Stomach smooth muscle (tissue), 2 donors: ENCODE data around the gene GPX3.

Experiments
- H3K27ac ChIP-seq: one replicate; pipeline ENCODE4 v1.7.0; 2013; ENCODE audit warnings: mild to moderate bottlenecking, low read length, inconsistent platforms
- H3K27me3 ChIP-seq, 2 donors: one replicate each; pipeline ENCODE4 v1.7.0; 2013; ENCODE audit warnings: low read length in 2 of 2; ENCODE audit not compliant: insufficient read depth in 2 of 2, control insufficient read depth in 1 of 2
- H3K36me3 ChIP-seq, 2 donors: one replicate each; pipeline ENCODE4 v1.7.0; 2013; ENCODE audit warnings: low read length in 2 of 2; ENCODE audit not compliant: control insufficient read depth in 2 of 2, insufficient read depth in 2 of 2
- H3K4me1 ChIP-seq: one replicate; pipeline ENCODE4 v1.7.0; 2013; ENCODE audit warnings: low read length; ENCODE audit not compliant: control insufficient read depth, insufficient read depth
- H3K4me3 ChIP-seq, 2 donors: one replicate each; pipeline ENCODE4 v1.7.0; 2013; ENCODE audit warnings: low read length in 2 of 2
- H3K9ac ChIP-seq, 2 donors: one replicate each; pipeline ENCODE4 v1.7.0; 2013; ENCODE audit warnings: low read length in 2 of 2, mild to moderate bottlenecking in 1 of 2
- H3K9me3 ChIP-seq, 2 donors: one replicate each; pipeline ENCODE4 v1.7.0; 2013; ENCODE audit warnings: low read length in 2 of 2; ENCODE audit not compliant: control insufficient read depth in 2 of 2
- donor health status: healthy.
- donor health status: Pancreatic carcinoma.

Gene GPX3

DNA sequence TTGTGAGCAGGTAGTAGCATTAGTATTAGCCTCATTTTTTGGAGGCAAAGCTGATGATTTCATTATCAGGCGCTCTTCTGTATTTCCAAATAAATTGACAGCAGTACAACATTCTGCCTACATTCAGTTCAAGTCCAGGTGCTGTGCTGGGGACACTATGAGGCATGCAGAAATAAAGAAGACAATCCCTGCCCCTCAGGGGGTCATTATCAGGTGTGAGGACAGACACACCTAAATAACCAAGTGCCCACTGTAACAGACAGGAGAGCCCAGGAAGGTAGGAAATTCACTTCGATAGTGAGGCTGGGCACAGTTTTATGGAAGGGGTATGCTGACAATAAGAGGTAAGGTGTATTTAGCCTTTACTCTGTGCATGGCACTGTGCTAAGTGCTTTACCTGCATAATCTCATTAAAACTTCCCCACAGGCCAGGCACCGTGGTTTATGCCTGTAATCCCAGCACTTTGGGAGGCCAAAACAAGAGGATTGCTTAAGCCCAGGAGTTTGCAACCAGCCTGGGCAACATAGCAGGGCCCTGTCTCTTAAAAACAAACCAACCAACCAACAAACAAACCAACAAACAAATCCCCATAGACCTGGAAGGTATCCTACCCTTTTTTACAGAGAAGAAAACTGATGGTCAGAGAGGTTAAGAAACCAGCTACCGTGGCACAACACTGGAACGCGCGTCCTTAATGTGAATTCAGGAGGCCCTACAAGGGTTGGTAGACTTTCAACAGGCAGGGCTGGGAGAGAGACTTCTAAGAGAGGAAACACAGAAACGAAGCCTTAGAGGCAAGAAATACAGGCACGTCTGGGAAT lies 17.5 kb upstream of the GPX3 start:
- H3K9ac ChIP-seq, result no peak overlapping the region
- H3K36me3 ChIP-seq, result no peaks in the 10 kb centered on the region
- no peak overlapping the region for H3K4me3 ChIP-seq
- H3K4me1 ChIP-seq, result peaks cover 35% of the 10 kb centered on the region
- no peaks in the 10 kb centered on the region for H3K9me3 ChIP-seq
- H3K27ac ChIP-seq, result no peak overlapping the region
- no peaks in the 10 kb centered on the region for H3K27me3 ChIP-seq

DNA sequence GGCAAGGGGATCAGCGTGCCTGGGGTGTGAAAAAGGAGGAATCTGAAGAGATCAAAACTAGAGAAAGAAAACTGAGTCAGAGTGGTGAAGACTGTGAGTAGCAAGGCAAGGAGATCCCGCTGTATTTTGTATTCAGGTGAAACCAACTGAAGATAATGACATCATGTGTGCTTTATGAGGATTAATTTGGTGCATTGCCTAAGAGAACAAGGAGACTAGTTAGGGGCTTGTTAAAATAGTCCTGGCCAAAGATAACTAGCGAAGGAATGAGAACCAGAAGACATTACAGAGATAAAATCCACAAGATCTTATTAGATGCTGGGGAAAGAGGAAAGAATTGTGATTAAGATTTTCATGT lies 16.9 kb upstream of the GPX3 start:
- Histone ChIP-seq H3K4me1 (peaks cover 38% of the 10 kb centered on the region), H3K27me3 (no peaks in the 10 kb centered on the region), H3K9me3 (no peaks in the 10 kb centered on the region)

GRCh38 chr5:151004499-151004898 lies 15.9 kb upstream of the GPX3 start:
- Histone ChIP-seq H3K9me3 (no peaks in the 10 kb centered on the region), H3K4me3 (no peak overlapping the region), H3K27me3 (no peaks in the 10 kb centered on the region), H3K9ac (no peak overlapping the region), H3K4me1 (peaks cover 36% of the 10 kb centered on the region), H3K36me3 (no peaks in the 10 kb centered on the region), H3K27ac (no peak overlapping the region)

More for the DNA sequence above, 16.9 kb upstream of the GPX3 start:
- no peak overlapping the region for H3K4me3 ChIP-seq
- H3K27ac ChIP-seq, result no peak overlapping the region
- H3K9ac ChIP-seq, result no peak overlapping the region
- H3K36me3 ChIP-seq, result no peaks in the 10 kb centered on the region

GRCh38 chr5:151005187-151005949 lies 15.0 kb upstream of the GPX3 start:
- Histone ChIP-seq H3K9ac (peak overlapping the region in 1 of 2 donors; percentile 42), H3K4me1 (peaks cover 29% of the 10 kb centered on the region)

GRCh38 chr5:151005950-151006576 lies 14.3 kb upstream of the GPX3 start:
- peak overlapping the region; percentile 85 for H3K27ac ChIP-seq
- H3K4me3 ChIP-seq, result peak overlapping the region; percentile 16 to 30
- H3K4me1 ChIP-seq, result peaks cover 29% of the 10 kb centered on the region
- H3K9ac ChIP-seq, result peak overlapping the region in 1 of 2 donors; percentile 42
- H3K27me3 ChIP-seq, result no peaks in the 10 kb centered on the region
- H3K36me3 ChIP-seq, result no peaks in the 10 kb centered on the region
- H3K9me3 ChIP-seq, result no peaks in the 10 kb centered on the region

More at GRCh38 chr5:151005187-151005949, 15.0 kb upstream of the GPX3 start:
- H3K9me3 ChIP-seq, result no peaks in the 10 kb centered on the region
- H3K4me3 ChIP-seq, result peak overlapping the region in 1 of 2 donors; percentile 30
- H3K27ac ChIP-seq, result peak overlapping the region; percentile 85
- no peaks in the 10 kb centered on the region for H3K27me3 ChIP-seq
- no peaks in the 10 kb centered on the region for H3K36me3 ChIP-seq

DNA sequence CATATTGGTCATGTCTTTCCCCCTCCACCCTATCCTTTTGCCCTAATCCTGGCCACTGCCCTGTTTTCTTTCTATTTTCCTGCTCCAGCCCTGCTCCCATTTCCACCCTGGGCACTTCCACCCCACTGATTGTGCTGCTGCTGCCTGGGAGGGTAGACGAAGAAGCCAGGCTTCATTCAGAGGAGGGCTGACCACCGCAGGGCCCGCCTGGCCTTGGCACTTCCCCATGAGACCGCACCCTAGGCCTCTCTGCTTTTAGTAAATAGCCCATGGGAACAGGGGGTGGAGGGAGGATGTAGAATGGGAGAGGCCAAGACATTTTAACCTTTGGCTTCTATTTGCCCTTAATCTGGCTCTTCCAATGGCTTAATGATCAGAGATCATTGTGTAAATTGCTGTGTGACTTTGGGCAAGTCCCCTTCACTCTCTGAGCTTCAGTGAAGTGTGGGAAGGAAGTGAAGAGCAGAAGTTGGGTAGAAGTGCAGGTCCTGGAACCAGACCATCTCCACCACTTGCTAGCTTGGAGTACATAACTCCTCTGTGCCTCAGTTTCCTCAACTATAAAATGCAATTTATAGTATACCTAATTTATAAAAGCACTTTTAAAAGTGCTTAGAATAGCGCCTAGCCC lies 13.6 kb upstream of the GPX3 start:
- H3K27ac ChIP-seq, result peak overlapping the region; percentile 85
- no peaks in the 10 kb centered on the region for H3K36me3 ChIP-seq
- no peaks in the 10 kb centered on the region for H3K9me3 ChIP-seq
- H3K9ac ChIP-seq, result peak overlapping the region in 1 of 2 donors; percentile 42
- peaks cover 29% of the 10 kb centered on the region for H3K4me1 ChIP-seq
- H3K27me3 ChIP-seq, result no peaks in the 10 kb centered on the region
- H3K4me3 ChIP-seq, result peak overlapping the region; percentile 16 to 30

DNA sequence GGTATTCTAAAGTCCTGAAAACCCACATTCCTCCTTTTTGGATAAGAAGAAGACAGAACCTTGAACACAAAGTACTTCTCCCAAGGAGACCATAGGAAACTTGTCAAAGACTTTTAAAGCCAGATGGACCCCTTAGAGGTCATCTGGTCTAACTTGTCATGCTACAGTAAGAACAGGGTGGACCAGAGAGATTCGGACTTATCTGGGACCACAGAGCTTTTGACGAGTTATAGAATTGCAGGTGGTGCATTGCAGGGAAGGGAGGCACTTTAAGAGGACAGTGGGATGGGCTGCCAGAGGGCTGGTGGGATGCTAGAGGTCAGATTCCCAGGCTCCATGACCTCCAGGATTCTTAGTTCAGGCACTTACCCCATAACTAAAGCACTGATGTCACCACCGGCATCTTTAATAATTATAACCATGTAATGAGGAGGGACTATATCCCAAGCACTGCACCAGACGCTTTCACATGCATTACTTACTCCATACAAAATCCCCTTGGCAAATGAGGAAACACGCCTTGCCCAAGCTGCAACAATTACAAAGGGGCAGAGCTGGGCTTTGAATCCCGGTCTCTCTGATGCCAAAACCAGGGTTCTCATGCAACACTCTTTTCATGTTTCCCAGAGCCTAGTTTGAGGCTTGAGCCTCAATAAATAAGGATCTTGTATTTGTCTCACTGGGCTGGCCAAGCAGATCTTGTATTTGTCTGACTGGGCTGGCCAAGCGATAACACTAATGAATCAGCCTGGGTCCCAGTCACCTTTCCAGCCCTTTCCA lies 12.8 kb upstream of the GPX3 start:
- no peaks in the 10 kb centered on the region for H3K9me3 ChIP-seq
- no peak overlapping the region for H3K4me3 ChIP-seq
- peaks cover 29% of the 10 kb centered on the region for H3K4me1 ChIP-seq
- peak overlapping the region in 1 of 2 donors; percentile 29 for H3K9ac ChIP-seq
- H3K27me3 ChIP-seq, result no peaks in the 10 kb centered on the region
- H3K36me3 ChIP-seq, result no peaks in the 10 kb centered on the region
- H3K27ac ChIP-seq, result peak overlapping the region; percentile 85

DNA sequence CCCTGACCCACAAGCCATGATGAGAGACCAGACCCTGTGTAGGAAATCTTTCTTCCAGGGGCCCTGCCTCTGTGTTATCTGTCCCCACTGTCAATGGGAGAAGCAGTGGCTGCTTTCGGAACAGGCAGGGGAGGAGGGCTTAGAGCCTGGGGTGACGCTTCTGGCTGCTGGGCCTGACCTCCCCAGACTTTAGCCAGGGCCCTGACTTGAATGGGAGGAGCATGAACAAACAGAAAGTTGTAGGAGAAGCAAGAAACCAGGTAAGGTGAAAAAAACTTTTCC lies 12.2 kb upstream of the GPX3 start:
- Histone ChIP-seq H3K9ac (peak overlapping the region in 1 of 2 donors; percentile 29), H3K4me3 (no peak overlapping the region), H3K27me3 (no peaks in the 10 kb centered on the region), H3K9me3 (no peaks in the 10 kb centered on the region), H3K27ac (no peak overlapping the region), H3K4me1 (peaks cover 29% of the 10 kb centered on the region), H3K36me3 (no peaks in the 10 kb centered on the region)

DNA sequence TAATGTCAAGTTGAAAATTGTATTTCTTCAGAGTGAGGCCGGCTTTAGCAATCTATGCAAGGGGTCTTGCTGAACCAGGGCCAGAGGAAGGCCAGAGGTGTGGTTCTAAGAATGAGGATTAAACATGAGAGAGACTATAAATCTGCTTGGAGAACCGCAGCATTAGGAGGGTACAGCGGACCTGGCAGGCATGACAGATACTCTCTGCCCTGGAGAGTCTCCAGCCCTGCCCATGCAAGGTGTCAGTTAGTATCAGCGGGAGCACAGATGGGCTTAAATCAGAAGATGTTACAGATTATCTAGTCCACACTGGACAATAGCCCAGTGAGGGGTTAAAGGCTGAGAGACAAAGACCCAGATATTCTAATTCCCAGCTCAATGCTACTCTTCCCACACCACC lies 11.5 kb upstream of the GPX3 start:
- peaks cover 29% of the 10 kb centered on the region for H3K4me1 ChIP-seq

GRCh38 chr5:151012862-151013261 lies 7.5 kb upstream of the GPX3 start:
- no peak overlapping the region for H3K27ac ChIP-seq
- no peaks in the 10 kb centered on the region for H3K27me3 ChIP-seq
- no peak overlapping the region for H3K4me3 ChIP-seq
- no peaks in the 10 kb centered on the region for H3K36me3 ChIP-seq
- H3K4me1 ChIP-seq, result peaks cover 7% of the 10 kb centered on the region
- H3K9ac ChIP-seq, result no peak overlapping the region
- H3K9me3 ChIP-seq, result no peaks in the 10 kb centered on the region

More for the DNA sequence above, 11.5 kb upstream of the GPX3 start:
- Histone ChIP-seq H3K9me3 (no peaks in the 10 kb centered on the region), H3K9ac (no peak overlapping the region), H3K27me3 (no peaks in the 10 kb centered on the region), H3K4me3 (no peak overlapping the region), H3K36me3 (no peaks in the 10 kb centered on the region), H3K27ac (no peak overlapping the region)
